Gastroesophageal sphincter (tissue), 4 donors: Measurements from ENCODE around the gene PACRG. TPM values are rescaled to one million over a fixed set of nuclear protein-coding genes. Genes with fewer than 3 reads are reported as not detected.
A peak's percentile ranks its signal among the peaks of the same experiment; 100 is the strongest.

Source experiments
- ATAC-seq: fragments of 150-250 bp; one replicate; pipeline ENCODE4 v1.9.1; 2016; ENCODE audit warnings: mild to moderate bottlenecking, moderate library complexity
- H3K27ac ChIP-seq, 4 donors: fragments of 200-600 bp; sonication (generic) in 3 of 4; 1 replicate in 3 of 4; 2 replicates in 1 of 4; pipeline ENCODE4 v1.5.1; 2016 to 2019
- H3K27me3 ChIP-seq: fragments of 200-600 bp; sonication (generic); one replicate; pipeline ENCODE4 v1.5.1; 2019
- H3K36me3 ChIP-seq, 2 donors: fragments of 200-600 bp; sonication (generic); one replicate each; pipeline ENCODE4 v1.5.1; 2019; ENCODE audit warnings: control low read depth in 1 of 2
- H3K4me1 ChIP-seq, 3 donors: fragments of 200-600 bp; sonication (generic); 1 replicate in 2 of 3; 2 replicates in 1 of 3; pipeline ENCODE4 v1.5.1; 2016 to 2019; ENCODE audit warnings: control low read depth in 2 of 3
- H3K4me3 ChIP-seq, 2 donors: fragments of 200-600 bp; sonication (generic); one replicate each; pipeline ENCODE4 v1.5.1; 2019; ENCODE audit warnings: mild to moderate bottlenecking in 1 of 2, moderate library complexity in 1 of 2
- H3K9me3 ChIP-seq, 3 donors: fragments of 200-600 bp; sonication (generic); one replicate each; pipeline ENCODE4 v1.5.1; 2017 to 2019; ENCODE audit warnings: control low read depth in 2 of 3
- EP300 ChIP-seq: sonication (generic); formaldehyde crosslinking; IDR thresholded peaks from one replicate; pipeline ENCODE4 v1.6.1; 2017; ENCODE audit warnings: antibody characterized with exemption, mild to moderate bottlenecking
- POLR2A ChIP-seq, 2 donors: fragments of 450-650 bp; IDR thresholded peaks; one replicate each; pipeline ENCODE4 v1.6.1; 2017; ENCODE audit warnings: antibody characterized with exemption in 2 of 2, mild to moderate bottlenecking in 2 of 2, moderate library complexity in 1 of 2
- POLR2AphosphoS5 ChIP-seq: sonication (generic); formaldehyde crosslinking; IDR thresholded peaks from one replicate; pipeline ENCODE4 v1.6.1; 2017; ENCODE audit warnings: antibody characterized with exemption
- WGBS, 2 donors: methylation state at CpG; one replicate each; pipeline ENCODE4 v1.1.5; 2018; ENCODE audit warnings: low coverage in 1 of 2; 5-methylcytosine and 5-hydroxymethylcytosine counted together
- total RNA-seq, 4 donors: library from RNA; depleted of rRNA; stranded (reverse); fragments of >200 nt; gene quantifications; one replicate each; pipeline ENCODE4 v1.1.0, GENCODE V29; 2016
- TF ChIP-seq, protein P1 (sequence below), 4 experiments: fragments of 200-600 bp in 2 of 4; fragments of 450-650 bp in 2 of 4; sonication (generic) in 1 of 4; IDR thresholded peaks; one replicate each; pipeline ENCODE4 v1.5.1; 2017 to 2019; ENCODE audit warnings: antibody characterized with exemption in 4 of 4, mild to moderate bottlenecking in 2 of 4, moderate library complexity in 2 of 4

PACRG gene
- total RNA-seq, 4 donors from 2014 or later = 1.0 to 7.0 TPM; not detected in 2

DNA sequence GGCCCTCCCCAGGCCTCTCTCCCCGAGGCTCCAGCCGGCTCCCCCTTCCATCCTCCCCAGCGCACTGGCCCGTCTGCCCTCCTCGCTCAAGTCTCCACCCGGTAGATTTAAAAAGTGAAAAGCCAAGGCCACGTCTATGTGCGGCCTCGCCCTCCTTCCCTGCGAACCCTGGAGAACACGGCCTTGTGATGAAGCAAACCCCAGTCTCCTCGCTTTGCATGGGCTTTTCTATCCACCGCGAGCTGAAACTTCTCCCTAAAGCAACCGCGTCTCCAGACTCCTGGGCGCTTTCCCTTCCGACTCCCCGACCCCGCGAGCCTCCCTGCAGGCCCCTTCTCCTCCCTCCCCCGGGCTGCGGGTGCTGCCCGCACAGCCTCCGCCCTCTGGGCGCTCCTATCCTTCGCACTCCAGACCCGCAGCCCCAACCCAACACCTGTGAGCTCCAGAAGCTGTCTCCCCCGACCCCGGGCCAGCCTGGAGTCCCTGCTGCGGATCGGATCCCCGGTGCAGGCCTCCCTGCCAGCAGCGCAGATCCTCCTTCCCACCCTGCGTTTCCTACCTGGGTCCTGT is 421.6 kb downstream of the PACRG start:
- no peak for TF ChIP-seq EP300
- no peak for TF ChIP-seq POLR2AphosphoS5
- TF ChIP-seq, protein P1, sequence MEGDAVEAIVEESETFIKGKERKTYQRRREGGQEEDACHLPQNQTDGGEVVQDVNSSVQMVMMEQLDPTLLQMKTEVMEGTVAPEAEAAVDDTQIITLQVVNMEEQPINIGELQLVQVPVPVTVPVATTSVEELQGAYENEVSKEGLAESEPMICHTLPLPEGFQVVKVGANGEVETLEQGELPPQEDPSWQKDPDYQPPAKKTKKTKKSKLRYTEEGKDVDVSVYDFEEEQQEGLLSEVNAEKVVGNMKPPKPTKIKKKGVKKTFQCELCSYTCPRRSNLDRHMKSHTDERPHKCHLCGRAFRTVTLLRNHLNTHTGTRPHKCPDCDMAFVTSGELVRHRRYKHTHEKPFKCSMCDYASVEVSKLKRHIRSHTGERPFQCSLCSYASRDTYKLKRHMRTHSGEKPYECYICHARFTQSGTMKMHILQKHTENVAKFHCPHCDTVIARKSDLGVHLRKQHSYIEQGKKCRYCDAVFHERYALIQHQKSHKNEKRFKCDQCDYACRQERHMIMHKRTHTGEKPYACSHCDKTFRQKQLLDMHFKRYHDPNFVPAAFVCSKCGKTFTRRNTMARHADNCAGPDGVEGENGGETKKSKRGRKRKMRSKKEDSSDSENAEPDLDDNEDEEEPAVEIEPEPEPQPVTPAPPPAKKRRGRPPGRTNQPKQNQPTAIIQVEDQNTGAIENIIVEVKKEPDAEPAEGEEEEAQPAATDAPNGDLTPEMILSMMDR (IDR thresholded peaks at IDR 0.05) = no peak
- TF ChIP-seq POLR2A (IDR thresholded peaks at IDR 0.05) = no peak
- Histone ChIP-seq H3K4me1 (no peaks in the 10 kb centered on the region), H3K27me3 (peaks cover 6% of the 10 kb centered on the region), H3K4me3 (peak overlapping the region in 1 of 2 donors; percentile 2), H3K36me3 (no peaks in the 10 kb centered on the region), H3K27ac (peak overlapping the region in 3 of 4 donors; percentile 17 to 38 (median 33)), H3K9me3 (no peaks in the 10 kb centered on the region)
- ATAC-seq = no peak
- 69 to 73% methylated on average over 5 to 28 of the region's 35 CpGs for WGBS, 2 donors

DNA sequence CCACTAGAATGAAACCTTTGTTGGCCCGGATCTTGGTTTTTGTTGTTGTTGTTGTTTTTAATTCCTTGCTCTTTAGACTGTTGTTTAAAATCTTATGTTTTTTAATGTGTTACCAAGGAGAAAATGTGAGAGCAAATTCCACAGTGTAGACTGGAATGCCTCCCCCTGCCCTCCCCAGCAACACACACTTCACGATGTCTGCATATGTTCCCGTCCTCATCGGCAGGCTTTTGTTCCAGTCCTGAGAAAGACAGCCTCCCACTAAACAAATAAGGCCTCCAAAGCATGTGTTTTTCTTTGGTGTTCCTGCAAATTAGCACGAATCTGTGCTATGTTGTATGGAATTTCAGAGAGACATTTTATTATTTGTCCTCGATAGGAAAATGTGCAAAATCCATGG is 423.4 kb downstream of the PACRG start:
- WGBS, 2 donors = 76% methylated on average over 6 of the region's 6 CpGs
- TF ChIP-seq, protein P1 (IDR thresholded peaks at IDR 0.05) = no peak
- TF ChIP-seq POLR2A (IDR thresholded peaks at IDR 0.05) (no peak), EP300 (no peak), POLR2AphosphoS5 (no peak)
- Histone ChIP-seq H3K4me3 (no peak overlapping the region), H3K9me3 (no peaks in the 10 kb centered on the region), H3K27me3 (peaks cover 6% of the 10 kb centered on the region), H3K36me3 (no peaks in the 10 kb centered on the region), H3K4me1 (no peaks in the 10 kb centered on the region), H3K27ac (no peak overlapping the region)
- no peak for ATAC-seq

DNA sequence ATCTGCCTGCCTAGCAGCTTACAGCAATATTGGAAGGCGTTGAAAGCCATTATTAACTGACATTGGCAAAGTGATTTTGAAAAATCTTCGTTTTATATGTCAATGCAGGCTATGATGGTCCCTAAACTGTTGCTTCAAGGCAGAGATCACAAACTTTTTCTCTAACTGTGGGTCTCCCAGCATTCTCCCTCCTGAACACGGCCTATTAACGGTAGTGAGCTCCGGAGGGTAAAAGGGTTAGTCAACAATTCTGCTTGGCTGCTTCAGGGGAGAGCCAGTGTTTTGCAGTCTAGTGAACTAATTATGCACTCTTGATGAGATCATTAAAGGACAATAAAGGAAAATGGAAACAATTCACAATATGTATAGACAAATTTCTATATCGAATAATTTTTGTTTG is 424.9 kb downstream of the PACRG start:
- no peak overlapping the region for H3K4me3 ChIP-seq
- H3K27ac ChIP-seq = no peak overlapping the region
- TF ChIP-seq, protein P1 (IDR thresholded peaks at IDR 0.05) = no peak
- no peak for TF ChIP-seq POLR2AphosphoS5
- no peak for TF ChIP-seq EP300
- TF ChIP-seq POLR2A (IDR thresholded peaks at IDR 0.05) = no peak
- WGBS, 2 donors = 62 to 79% methylated on average over 5 to 6 of the region's 6 CpGs
- H3K27me3 ChIP-seq = peaks cover 6% of the 10 kb centered on the region
- H3K9me3 ChIP-seq = no peaks in the 10 kb centered on the region
- H3K4me1 ChIP-seq = no peaks in the 10 kb centered on the region
- no peak for ATAC-seq
- H3K36me3 ChIP-seq = no peaks in the 10 kb centered on the region

DNA sequence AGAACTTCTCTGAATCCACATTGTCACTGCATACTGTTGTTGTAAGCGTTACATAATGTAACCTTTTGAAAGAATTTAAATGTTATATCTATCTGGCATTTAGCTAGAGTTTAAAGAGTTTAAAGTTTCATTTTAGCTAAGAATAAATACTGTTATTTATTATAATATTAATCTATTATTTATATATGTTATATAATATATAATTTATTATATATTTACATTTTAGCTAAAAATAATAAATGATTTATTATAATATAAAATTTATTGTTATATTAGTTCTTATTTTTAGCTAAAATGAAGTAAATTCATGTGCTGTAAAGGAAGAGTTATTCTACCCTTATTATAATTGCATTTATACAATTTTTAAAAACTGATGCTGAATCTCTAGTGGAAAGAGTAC is 431.3 kb downstream of the PACRG start:
- H3K4me1 ChIP-seq = no peaks in the 10 kb centered on the region

DNA sequence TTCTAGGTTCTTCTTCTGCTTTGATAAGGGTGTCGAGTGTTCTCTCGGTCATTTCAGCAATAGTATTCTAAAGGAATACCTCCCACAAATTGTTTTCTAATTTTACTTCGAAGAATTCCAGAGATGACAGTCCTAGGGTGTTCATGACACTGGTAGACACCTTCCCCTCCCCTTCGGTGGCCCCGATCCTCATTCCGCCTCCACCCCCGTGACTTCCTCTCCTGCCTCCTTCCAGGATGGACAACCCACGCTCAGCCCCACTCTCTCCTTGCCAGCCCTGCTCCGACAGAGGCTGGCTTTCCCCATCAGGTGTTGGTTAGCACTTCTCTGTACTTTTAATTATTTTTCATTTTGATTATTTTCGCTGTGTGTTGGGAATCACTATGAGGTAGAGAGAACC is 431.9 kb downstream of the PACRG start:
- H3K27me3 ChIP-seq = no peaks in the 10 kb centered on the region
- ATAC-seq = no peak
- no peaks in the 10 kb centered on the region for H3K4me1 ChIP-seq
- no peak overlapping the region for H3K27ac ChIP-seq
- WGBS, 2 donors = 65 to 85% methylated on average over 5 to 10 of the region's 10 CpGs
- H3K36me3 ChIP-seq = no peaks in the 10 kb centered on the region
- no peak overlapping the region for H3K4me3 ChIP-seq
- no peaks in the 10 kb centered on the region for H3K9me3 ChIP-seq
- TF ChIP-seq POLR2AphosphoS5 (no peak), POLR2A (IDR thresholded peaks at IDR 0.05) (no peak), EP300 (no peak)
- TF ChIP-seq, protein P1 (IDR thresholded peaks at IDR 0.05) = no peak

More for the DNA sequence above, 431.3 kb downstream of the PACRG start:
- H3K4me3 ChIP-seq = no peak overlapping the region
- ATAC-seq = no peak
- no peaks in the 10 kb centered on the region for H3K36me3 ChIP-seq
- no peaks in the 10 kb centered on the region for H3K27me3 ChIP-seq
- 80 to 90% methylated on average over 1 of the region's 1 CpG for WGBS, 2 donors
- H3K9me3 ChIP-seq = no peaks in the 10 kb centered on the region
- TF ChIP-seq POLR2AphosphoS5 = no peak
- TF ChIP-seq, protein P1 (IDR thresholded peaks at IDR 0.05) = no peak
- TF ChIP-seq POLR2A (IDR thresholded peaks at IDR 0.05) = no peak
- no peak for TF ChIP-seq EP300
- no peak overlapping the region for H3K27ac ChIP-seq
